ENCODE measurements around the gene IRF4. TPM values are rescaled to one million over a fixed set of nuclear protein-coding genes. Genes with fewer than 3 reads are reported as not detected.

IRF4 gene
- polyA plus RNA-seq, 1 of the 3 experiments (the other 2 are of a cell fraction) = not detected

DNA sequence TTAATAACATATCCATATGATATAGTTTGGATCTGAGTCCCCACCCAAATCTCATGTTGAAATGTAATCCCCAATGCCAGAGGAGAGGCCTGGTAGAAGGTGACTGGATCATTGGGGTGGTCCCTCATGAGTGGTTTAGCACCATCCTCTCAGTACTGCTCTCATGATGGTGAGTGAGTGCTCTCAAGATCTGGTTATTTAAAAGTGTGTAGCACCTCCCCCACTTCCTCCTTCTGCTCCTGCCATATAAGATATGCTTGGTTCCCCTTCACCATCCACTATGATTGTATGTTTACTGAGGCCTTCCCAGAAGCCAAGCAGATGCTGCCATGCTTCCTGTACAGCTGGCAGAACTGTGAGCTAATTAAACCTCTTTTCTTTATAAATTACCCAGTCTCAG is 22.9 kb downstream of the IRF4 start (continued):
- TF ChIP-seq, protein P1, sequence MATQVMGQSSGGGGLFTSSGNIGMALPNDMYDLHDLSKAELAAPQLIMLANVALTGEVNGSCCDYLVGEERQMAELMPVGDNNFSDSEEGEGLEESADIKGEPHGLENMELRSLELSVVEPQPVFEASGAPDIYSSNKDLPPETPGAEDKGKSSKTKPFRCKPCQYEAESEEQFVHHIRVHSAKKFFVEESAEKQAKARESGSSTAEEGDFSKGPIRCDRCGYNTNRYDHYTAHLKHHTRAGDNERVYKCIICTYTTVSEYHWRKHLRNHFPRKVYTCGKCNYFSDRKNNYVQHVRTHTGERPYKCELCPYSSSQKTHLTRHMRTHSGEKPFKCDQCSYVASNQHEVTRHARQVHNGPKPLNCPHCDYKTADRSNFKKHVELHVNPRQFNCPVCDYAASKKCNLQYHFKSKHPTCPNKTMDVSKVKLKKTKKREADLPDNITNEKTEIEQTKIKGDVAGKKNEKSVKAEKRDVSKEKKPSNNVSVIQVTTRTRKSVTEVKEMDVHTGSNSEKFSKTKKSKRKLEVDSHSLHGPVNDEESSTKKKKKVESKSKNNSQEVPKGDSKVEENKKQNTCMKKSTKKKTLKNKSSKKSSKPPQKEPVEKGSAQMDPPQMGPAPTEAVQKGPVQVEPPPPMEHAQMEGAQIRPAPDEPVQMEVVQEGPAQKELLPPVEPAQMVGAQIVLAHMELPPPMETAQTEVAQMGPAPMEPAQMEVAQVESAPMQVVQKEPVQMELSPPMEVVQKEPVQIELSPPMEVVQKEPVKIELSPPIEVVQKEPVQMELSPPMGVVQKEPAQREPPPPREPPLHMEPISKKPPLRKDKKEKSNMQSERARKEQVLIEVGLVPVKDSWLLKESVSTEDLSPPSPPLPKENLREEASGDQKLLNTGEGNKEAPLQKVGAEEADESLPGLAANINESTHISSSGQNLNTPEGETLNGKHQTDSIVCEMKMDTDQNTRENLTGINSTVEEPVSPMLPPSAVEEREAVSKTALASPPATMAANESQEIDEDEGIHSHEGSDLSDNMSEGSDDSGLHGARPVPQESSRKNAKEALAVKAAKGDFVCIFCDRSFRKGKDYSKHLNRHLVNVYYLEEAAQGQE (IDR thresholded peaks at IDR 0.05; ENCODE audit: low read depth, low read length) = no peak
- TF ChIP-seq SIN3A (IDR thresholded peaks at IDR 0.05; ENCODE audit: borderline replicate concordance, low read depth, low read length) (no peak), SMC3 (IDR thresholded peaks at IDR 0.05; ENCODE audit: low read depth, low read length) (no peak), TAF1 (IDR thresholded peaks at IDR 0.05; ENCODE audit: borderline replicate concordance, low read depth, low read length) (no peak)

DNA sequence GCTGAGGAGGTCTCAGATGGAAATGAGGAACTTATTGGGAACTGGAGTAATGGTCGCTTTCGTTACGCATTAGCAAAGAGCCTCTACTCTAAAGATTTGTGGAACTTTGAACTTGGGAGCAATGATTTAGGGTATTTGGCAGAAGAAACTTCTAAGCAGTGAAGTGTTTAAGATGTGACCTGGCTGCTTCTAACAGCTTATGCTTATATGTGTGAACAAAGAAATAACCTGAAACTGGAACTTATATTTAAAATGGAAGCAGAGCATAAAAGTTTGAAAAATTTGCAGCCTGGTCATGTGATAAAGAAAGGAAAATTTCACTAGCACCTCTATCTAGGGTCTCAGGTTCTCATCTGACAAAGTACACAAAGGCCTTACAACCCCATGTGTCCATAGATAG is 23.5 kb downstream of the IRF4 start:
- peaks cover 37% of the 10 kb centered on the region for H3K27me3 ChIP-seq (ENCODE audit: insufficient read depth)
- H3K79me2 ChIP-seq (ENCODE audit: insufficient read depth) = no peaks in the 10 kb centered on the region
- no peak overlapping the region for H3K27ac ChIP-seq (ENCODE audit: low read depth in 2 of 2, low read length in 1 of 2)
- H3K9me2 ChIP-seq = no peaks in the 10 kb centered on the region
- H3K9me3 ChIP-seq = no peaks in the 10 kb centered on the region
- POLR2A ChIA-PET = no interaction called here
- H3K4me2 ChIP-seq = no peak overlapping the region
- CTCF ChIA-PET = interaction anchor here (1.4 kb wide), 1 partner anchor 38 kb away, joined by 3 read pairs; no protein-coding TSS in a partner anchor
- H3K4me3 ChIP-seq (ENCODE audit: low read depth in 2 of 2, low read length in 1 of 2) = no peak overlapping the region
- H2AFZ ChIP-seq (ENCODE audit: low read depth) = no peak overlapping the region
- no peaks in the 10 kb centered on the region for H4K20me1 ChIP-seq (ENCODE audit: insufficient read depth)
- DNase-seq = no peak
- WGBS (ENCODE audit: low lambda C conversion rate) = 27% methylated on average over 3 of the region's 3 CpGs
- H3K4me1 ChIP-seq (ENCODE audit: control insufficient read depth in 1 of 2, insufficient read depth in 2 of 2, low read depth in 1 of 2, low read length in 1 of 2) = no peaks in the 10 kb centered on the region
- no peaks in the 10 kb centered on the region for H3F3A ChIP-seq (replicated peaks; ENCODE audit: insufficient read depth)
- H3K9ac ChIP-seq = no peak overlapping the region
- TF ChIP-seq RAD21 (IDR thresholded peaks at IDR 0.05; ENCODE audit: low read length) (no peak), RXRA (IDR thresholded peaks at IDR 0.05; ENCODE audit: borderline replicate concordance, low read depth) (no peak), POLR2AphosphoS5 (IDR thresholded peaks at IDR 0.05; ENCODE audit: low read depth, low read length) (no peak), RFX5 (IDR thresholded peaks at IDR 0.05; ENCODE audit: low read length) (no peak), TAF1 (IDR thresholded peaks at IDR 0.05; ENCODE audit: borderline replicate concordance, low read depth, low read length) (no peak), MEF2A (IDR thresholded peaks at IDR 0.05; ENCODE audit: borderline replicate concordance, low read depth) (no peak), TEAD4 (IDR thresholded peaks at IDR 0.05; ENCODE audit: borderline replicate concordance, insufficient read depth) (no peak), RCOR1 (IDR thresholded peaks at IDR 0.05; ENCODE audit: low read length) (no peak), ELF1 (IDR thresholded peaks at IDR 0.05) (no peak), FOXJ3 (CRISPR knock-in tag; IDR thresholded peaks at IDR 0.05) (no peak), FOXM1 (IDR thresholded peaks at IDR 0.05; ENCODE audit: low read depth) (no peak), FOSL2 (IDR thresholded peaks at IDR 0.05; ENCODE audit: borderline replicate concordance, low read depth) (no peak)
- TF ChIP-seq, protein P1 (IDR thresholded peaks at IDR 0.05; ENCODE audit: low read depth, low read length) = no peak
- TF ChIP-seq, protein P2, sequence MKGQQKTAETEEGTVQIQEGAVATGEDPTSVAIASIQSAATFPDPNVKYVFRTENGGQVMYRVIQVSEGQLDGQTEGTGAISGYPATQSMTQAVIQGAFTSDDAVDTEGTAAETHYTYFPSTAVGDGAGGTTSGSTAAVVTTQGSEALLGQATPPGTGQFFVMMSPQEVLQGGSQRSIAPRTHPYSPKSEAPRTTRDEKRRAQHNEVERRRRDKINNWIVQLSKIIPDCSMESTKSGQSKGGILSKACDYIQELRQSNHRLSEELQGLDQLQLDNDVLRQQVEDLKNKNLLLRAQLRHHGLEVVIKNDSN (IDR thresholded peaks at IDR 0.05; ENCODE audit: borderline replicate concordance, low read depth) = no peak
- TF ChIP-seq, protein P3, sequence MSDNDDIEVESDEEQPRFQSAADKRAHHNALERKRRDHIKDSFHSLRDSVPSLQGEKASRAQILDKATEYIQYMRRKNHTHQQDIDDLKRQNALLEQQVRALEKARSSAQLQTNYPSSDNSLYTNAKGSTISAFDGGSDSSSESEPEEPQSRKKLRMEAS (IDR thresholded peaks at IDR 0.05; ENCODE audit: low read depth) = no peak
- H3K36me3 ChIP-seq (replicated peaks in 1 of 2; ENCODE audit: control insufficient read depth in 1 of 2, insufficient read depth in 2 of 2, low read length in 1 of 2) = no peaks in the 10 kb centered on the region

Data from SK-N-SH (cell line).